Mesenchymal stem cell (in vitro differentiated cells and primary cell): ENCODE results near the gene PCDHB5.
"Not testable (repeated sequence)": the region's sequence is repeated elsewhere in the genome, so short reads cannot be mapped to it uniquely, and the experiment has no call there.

ENCODE experiments used
- DNase-seq: peaks from one replicate; pipeline ENCODE4 v3.0.0-alpha.2; 2013
- H2AFZ ChIP-seq: one replicate; pipeline ENCODE4 v1.6.1; 2013; ENCODE audit warnings: low read depth, mild to moderate bottlenecking, control low read depth, inconsistent platforms, low read length, moderate library complexity
- H2AK5ac ChIP-seq: 2 replicates; pipeline ENCODE4 v1.6.1; 2013; ENCODE audit warnings: low read length, moderate library complexity, mild to moderate bottlenecking, inconsistent platforms; ENCODE audit not compliant: severe bottlenecking
- H2BK120ac ChIP-seq: one replicate; pipeline ENCODE4 v1.6.1; 2013; ENCODE audit warnings: low read depth, mild to moderate bottlenecking, inconsistent platforms, low read length, moderate library complexity
- H2BK12ac ChIP-seq, 2 experiments: one replicate each; pipeline ENCODE4 v1.6.1; 2013; ENCODE audit warnings: inconsistent platforms in 2 of 2, low read length in 2 of 2, mild to moderate bottlenecking in 2 of 2, moderate library complexity in 2 of 2, control low read depth in 1 of 2
- H2BK15ac ChIP-seq: one replicate; pipeline ENCODE4 v1.6.1; 2013; ENCODE audit warnings: mild to moderate bottlenecking, low read depth, inconsistent platforms; ENCODE audit not compliant: poor library complexity, severe bottlenecking
- H2BK5ac ChIP-seq: 2 replicates; pipeline ENCODE4 v1.6.1; 2013; ENCODE audit warnings: low read depth, mild to moderate bottlenecking, low read length, control low read depth, inconsistent platforms; ENCODE audit not compliant: poor library complexity, severe bottlenecking
- H3K14ac ChIP-seq, 2 experiments: one replicate each; pipeline ENCODE4 v1.6.1; 2013; ENCODE audit warnings: inconsistent platforms in 2 of 2, low read length in 2 of 2, control low read depth in 1 of 2, mild to moderate bottlenecking in 1 of 2, moderate library complexity in 1 of 2
- H3K18ac ChIP-seq, 2 experiments: one replicate each; pipeline ENCODE4 v1.6.1; 2013; ENCODE audit warnings: inconsistent platforms in 2 of 2, low read length in 2 of 2, control low read depth in 1 of 2, low read depth in 1 of 2, mild to moderate bottlenecking in 1 of 2
- H3K23ac ChIP-seq, 2 experiments: one replicate each; pipeline ENCODE4 v1.6.1; 2013; ENCODE audit warnings: inconsistent platforms in 2 of 2, low read length in 2 of 2, mild to moderate bottlenecking in 2 of 2, moderate library complexity in 2 of 2, control low read depth in 1 of 2
- H3K27ac ChIP-seq: 2 replicates; pipeline ENCODE4 v1.5.1; 2013; ENCODE audit warnings: mild to moderate bottlenecking, moderate library complexity, low read length, control low read depth, inconsistent platforms; ENCODE audit not compliant: poor library complexity, severe bottlenecking
- H3K27me3 ChIP-seq, 2 experiments: 2 replicates each; pipeline versions ENCODE4 v1.6.1 to v1.7.0; 2013; ENCODE audit warnings: low read length in 2 of 2, mild to moderate bottlenecking in 2 of 2, moderate library complexity in 2 of 2, control low read depth in 1 of 2, inconsistent platforms in 1 of 2; ENCODE audit not compliant: control insufficient read depth in 1 of 2, insufficient read depth in 1 of 2
- H3K36me3 ChIP-seq, 2 experiments: 2 replicates each; pipeline versions ENCODE4 v1.6.1 to v1.7.0; 2013; ENCODE audit warnings: low read length in 2 of 2, control low read depth in 1 of 2, inconsistent platforms in 1 of 2, low read depth in 1 of 2, mild to moderate bottlenecking in 1 of 2; ENCODE audit not compliant: insufficient read depth in 2 of 2, control insufficient read depth in 1 of 2
- H3K4ac ChIP-seq, 2 experiments: one replicate each; pipeline ENCODE4 v1.6.1; 2013; ENCODE audit warnings: inconsistent platforms in 2 of 2, low read length in 2 of 2, mild to moderate bottlenecking in 2 of 2, moderate library complexity in 2 of 2, control low read depth in 1 of 2, low read depth in 1 of 2
- H3K4me1 ChIP-seq: 2 replicates; pipeline ENCODE4 v1.6.1; 2013; ENCODE audit warnings: low read depth, low read length, control low read depth; ENCODE audit not compliant: control insufficient read depth, insufficient read depth
- H3K4me2 ChIP-seq: 2 replicates; pipeline ENCODE4 v1.6.1; 2013; ENCODE audit warnings: low read length, mild to moderate bottlenecking, inconsistent platforms; ENCODE audit not compliant: poor library complexity, severe bottlenecking
- H3K4me3 ChIP-seq, 2 experiments: 2 replicates each; pipeline versions ENCODE4 v1.5.1 to v1.7.0; 2013; ENCODE audit warnings: low read length in 2 of 2, mild to moderate bottlenecking in 2 of 2, control low read depth in 1 of 2, low read depth in 1 of 2; ENCODE audit not compliant: insufficient read depth in 1 of 2
- H3K79me1 ChIP-seq: replicated peaks from 2 replicates; pipeline ENCODE4 v1.6.1; 2013; ENCODE audit warnings: mild to moderate bottlenecking, control low read depth, low read length, inconsistent platforms; ENCODE audit not compliant: poor library complexity, severe bottlenecking
- H3K9ac ChIP-seq: 2 replicates; pipeline ENCODE4 v1.7.0; 2013; ENCODE audit warnings: mild to moderate bottlenecking, low read length, moderate library complexity
- H3K9me3 ChIP-seq: 2 replicates; pipeline ENCODE4 v1.7.0; 2013; ENCODE audit warnings: mild to moderate bottlenecking, low read length; ENCODE audit not compliant: control insufficient read depth
- H4K8ac ChIP-seq: one replicate; pipeline ENCODE4 v1.6.1; 2013; ENCODE audit warnings: inconsistent platforms, mild to moderate bottlenecking, low read length, moderate library complexity
- H4K91ac ChIP-seq: one replicate; pipeline ENCODE4 v1.6.1; 2013; ENCODE audit warnings: mild to moderate bottlenecking, low read length, inconsistent platforms
- WGBS: methylation state at CpG from one replicate; pipeline ENCODE4 v1.1.7; 2013; ENCODE audit warnings: mixed read lengths; 5-methylcytosine and 5-hydroxymethylcytosine counted together

PCDHB5 gene

GRCh38 chr5:141137346-141137745, 2.3 kb downstream of the PCDHB5 start:
- not testable (repeated sequence) for H3K23ac ChIP-seq, H3K4me2 ChIP-seq, H3K4me3 ChIP-seq, H2BK12ac ChIP-seq, H2AK5ac ChIP-seq, H3K27me3 ChIP-seq, H3K4me1 ChIP-seq, H3K79me1 ChIP-seq, H3K9ac ChIP-seq, H4K8ac ChIP-seq, H2BK5ac ChIP-seq, H3K18ac ChIP-seq, H2BK120ac ChIP-seq, H3K27ac ChIP-seq, H3K14ac ChIP-seq, H2BK15ac ChIP-seq, H3K4ac ChIP-seq, H4K91ac ChIP-seq, DNase-seq, H2AFZ ChIP-seq
- H3K9me3 ChIP-seq, result peaks cover 54% of the 10 kb centered on the region
- WGBS, result 97% methylated on average over 28 of the region's 34 CpGs
- peaks cover 0 to 14% of the 10 kb centered on the region in 2 experiments for H3K36me3 ChIP-seq

DNA sequence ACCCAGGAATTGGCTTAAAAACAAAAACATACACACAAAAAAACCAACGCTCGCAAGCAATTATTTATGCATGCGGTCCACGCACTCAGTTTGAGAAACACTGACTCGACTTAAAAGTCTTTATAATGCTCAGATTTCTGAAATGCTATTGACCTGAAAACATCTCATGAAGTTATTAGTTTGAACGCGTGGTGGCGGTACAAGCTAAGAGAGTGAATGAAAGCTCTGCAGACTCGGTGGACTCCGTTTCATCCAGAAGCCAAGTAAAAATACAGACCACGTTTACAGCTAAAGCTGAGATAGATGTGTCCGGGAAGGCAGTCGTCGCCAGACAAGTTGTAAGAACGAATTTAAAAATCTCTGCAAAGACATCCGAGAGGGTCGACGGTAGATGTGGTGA, 14.8 kb downstream of the PCDHB5 start, which contains the start of gene PCDHB6:
Gene PCDHB6, plus strand, starts transcription at position 246 of the 400 bp plus-strand sequence. CDS start 201 bp downstream, outside the sequence.
- H4K91ac ChIP-seq, result no peak within 1 kb of the TSS
- no peak within 1 kb of the TSS for H3K14ac ChIP-seq
- no peak for DNase-seq
- WGBS, result 88% methylated on average over 18 of the region's 18 CpGs
- no peak within 1 kb of the TSS for H2BK5ac ChIP-seq
- H3K27ac ChIP-seq, result no peak within 1 kb of the TSS
- H3K23ac ChIP-seq, result no peak within 1 kb of the TSS
- no peak within 1 kb of the TSS for H3K9ac ChIP-seq
- no peak within 1 kb of the TSS for H2BK15ac ChIP-seq
- no peak within 1 kb of the TSS for H3K4me2 ChIP-seq
- peaks cover 61% of the 10 kb centered on the region for H3K9me3 ChIP-seq
- peak within 1 kb of the TSS in 1 of 2 experiments; percentile 6 for H3K4me3 ChIP-seq
- H4K8ac ChIP-seq, result no peak within 1 kb of the TSS
- H3K27me3 ChIP-seq, result no peaks in the 10 kb centered on the region
- no peak within 1 kb of the TSS for H2BK120ac ChIP-seq
- H2AFZ ChIP-seq, result no peak within 1 kb of the TSS
- H3K79me1 ChIP-seq, result no peaks in the 10 kb centered on the region
- H3K36me3 ChIP-seq, result no peaks in the 10 kb centered on the region
- no peak within 1 kb of the TSS for H2BK12ac ChIP-seq
- no peak within 1 kb of the TSS for H2AK5ac ChIP-seq
- no peak within 1 kb of the TSS for H3K4ac ChIP-seq
- no peak within 1 kb of the TSS for H3K18ac ChIP-seq
- H3K4me1 ChIP-seq, result no peaks in the 10 kb centered on the region

- Histone ChIP-seq H3K9ac (no peak overlapping the region), H3K27me3 (no peaks in the 10 kb centered on the region), H3K4ac (no peak overlapping the region), H4K8ac (no peak overlapping the region), H3K4me1 (no peaks in the 10 kb centered on the region), H3K14ac (no peak overlapping the region), H2BK5ac (no peak overlapping the region), H2BK15ac (no peak overlapping the region), H3K18ac (no peak overlapping the region), H3K4me3 (peak overlapping the region in 1 of 2 experiments; percentile 6), H3K79me1 (no peaks in the 10 kb centered on the region), H3K23ac (no peak overlapping the region), H3K27ac (no peak overlapping the region), H2BK120ac (no peak overlapping the region), H3K4me2 (no peak overlapping the region), H2BK12ac (no peak overlapping the region), H2AK5ac (no peak overlapping the region), H3K36me3 (no peaks in the 10 kb centered on the region), H4K91ac (no peak overlapping the region), H3K9me3 (peaks cover 59% of the 10 kb centered on the region), H2AFZ (no peak overlapping the region)
- 94% methylated on average over 32 of the region's 33 CpGs for WGBS
- no peak for DNase-seq
Observed at GRCh38 chr5:141150224-141150992, 15.4 kb downstream of the PCDHB5 start.

DNA sequence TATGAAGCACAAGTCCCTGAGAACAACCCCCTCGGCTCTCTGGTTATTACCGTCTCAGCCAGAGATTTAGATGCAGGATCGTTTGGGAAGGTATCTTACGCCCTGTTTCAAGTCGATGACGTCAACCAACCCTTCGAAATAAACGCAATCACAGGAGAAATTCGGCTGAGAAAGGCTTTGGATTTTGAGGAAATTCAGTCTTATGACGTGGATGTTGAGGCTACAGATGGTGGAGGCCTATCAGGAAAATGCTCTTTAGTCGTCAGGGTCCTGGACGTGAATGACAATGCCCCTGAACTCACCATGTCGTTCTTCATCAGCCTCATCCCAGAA, 16.0 kb downstream of the PCDHB5 start:
- Histone ChIP-seq H3K27me3 (no peaks in the 10 kb centered on the region), H2AK5ac (no peak overlapping the region), H3K23ac (no peak overlapping the region)

More for the DNA sequence above, 16.0 kb downstream of the PCDHB5 start:
- Histone ChIP-seq H2BK120ac (no peak overlapping the region), H3K14ac (no peak overlapping the region), H4K91ac (no peak overlapping the region), H3K4me3 (no peak overlapping the region), H2BK15ac (no peak overlapping the region), H3K4me1 (no peaks in the 10 kb centered on the region), H2AFZ (no peak overlapping the region), H3K4ac (no peak overlapping the region), H3K9ac (no peak overlapping the region), H3K4me2 (no peak overlapping the region), H3K18ac (no peak overlapping the region), H3K79me1 (no peaks in the 10 kb centered on the region), H3K36me3 (no peaks in the 10 kb centered on the region), H2BK12ac (no peak overlapping the region), H2BK5ac (no peak overlapping the region), H4K8ac (no peak overlapping the region), H3K9me3 (peaks cover 65% of the 10 kb centered on the region), H3K27ac (no peak overlapping the region)
- no peak for DNase-seq
- 89% methylated on average over 13 of the region's 13 CpGs for WGBS
